ENCODE data around the gene CEBPZ.
"Not testable (repeated sequence)": the region's sequence is repeated elsewhere in the genome, so short reads cannot be mapped to it uniquely, and the experiment has no call there.

The CEBPZ gene

DNA sequence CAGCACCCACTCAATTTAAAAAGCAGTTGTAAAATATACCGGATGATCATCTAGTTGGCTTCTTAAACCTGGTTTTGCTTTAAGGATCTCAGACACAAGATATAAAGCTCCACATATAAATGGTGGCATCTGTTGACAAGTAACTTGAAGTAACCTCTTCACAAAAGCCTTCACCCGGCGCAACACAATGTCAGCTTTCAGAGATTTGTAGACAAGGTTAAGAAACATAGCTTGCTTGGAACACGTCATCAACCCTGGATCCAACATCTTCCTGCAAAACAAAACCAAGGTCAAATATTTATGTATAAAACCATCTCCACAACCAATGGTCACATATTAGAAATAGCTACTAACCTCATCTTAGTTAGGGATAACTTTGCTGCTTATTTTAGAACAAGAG lies 8.3 kb downstream of the CEBPZ start:
- no peak for DNase-seq

GRCh38 chr2:37219046-37219445 lies 12.3 kb downstream of the CEBPZ start:
- no peak for DNase-seq

DNA sequence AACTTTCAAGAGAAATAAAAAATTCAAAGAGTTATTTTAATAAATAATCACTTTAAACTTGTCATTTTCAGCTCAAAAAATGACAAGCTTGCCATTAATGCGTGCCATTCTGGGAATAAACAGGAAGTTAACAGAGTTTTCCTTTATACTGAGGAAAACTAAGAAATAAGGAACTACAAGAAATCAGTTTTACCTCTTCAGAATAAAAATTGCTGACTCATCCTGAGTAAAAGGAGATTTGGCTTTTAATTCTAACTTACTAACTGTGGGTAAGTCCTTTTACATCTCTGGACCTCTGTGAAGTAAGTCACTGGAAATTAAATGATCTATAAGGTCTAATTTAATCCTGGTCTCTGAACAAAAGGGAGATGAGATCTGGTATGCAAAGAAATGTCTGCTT lies 16.1 kb downstream of the CEBPZ start:
- DNase-seq = no peak

GRCh38 chr2:37211939-37212338 lies 19.5 kb downstream of the CEBPZ start:
- no peak for DNase-seq

- no peak for DNase-seq
Measured at GRCh38 chr2:37211212-37211611, 20.2 kb downstream of the CEBPZ start.

GRCh38 chr2:37206760-37207159 lies 24.6 kb downstream of the CEBPZ start:
- DNase-seq = not testable (repeated sequence)

DNA sequence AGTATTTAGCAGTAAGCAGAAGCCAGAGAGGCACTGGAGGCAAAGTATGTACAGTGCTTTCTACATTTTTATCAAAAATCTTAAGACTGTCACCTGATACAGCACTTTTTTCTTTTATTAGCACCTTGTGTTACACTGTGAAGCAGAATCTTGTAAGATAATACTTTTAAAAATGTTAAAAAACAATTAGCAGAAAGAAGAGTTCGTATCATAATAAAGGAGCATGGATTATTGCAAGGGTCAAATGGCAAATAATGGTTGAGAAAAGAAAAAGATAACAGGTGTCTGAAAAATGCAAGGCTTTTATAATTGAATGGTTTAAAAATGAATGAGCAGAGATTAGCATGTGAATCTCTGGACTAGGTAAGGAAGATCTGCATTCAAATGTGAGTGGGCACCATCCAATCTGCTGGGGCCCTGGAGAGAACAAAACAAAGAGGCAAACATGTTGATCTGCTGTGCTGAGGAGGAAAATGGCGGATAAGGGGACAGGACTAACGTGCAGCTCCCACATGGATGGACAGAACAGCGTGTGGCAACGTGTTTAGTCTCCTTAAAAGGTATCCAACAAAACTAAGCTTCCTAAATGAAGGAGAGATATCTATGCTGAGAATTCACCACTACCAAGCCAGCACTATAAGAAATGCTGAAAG lies 25.6 kb downstream of the CEBPZ start:
- no peak for DNase-seq

DNA sequence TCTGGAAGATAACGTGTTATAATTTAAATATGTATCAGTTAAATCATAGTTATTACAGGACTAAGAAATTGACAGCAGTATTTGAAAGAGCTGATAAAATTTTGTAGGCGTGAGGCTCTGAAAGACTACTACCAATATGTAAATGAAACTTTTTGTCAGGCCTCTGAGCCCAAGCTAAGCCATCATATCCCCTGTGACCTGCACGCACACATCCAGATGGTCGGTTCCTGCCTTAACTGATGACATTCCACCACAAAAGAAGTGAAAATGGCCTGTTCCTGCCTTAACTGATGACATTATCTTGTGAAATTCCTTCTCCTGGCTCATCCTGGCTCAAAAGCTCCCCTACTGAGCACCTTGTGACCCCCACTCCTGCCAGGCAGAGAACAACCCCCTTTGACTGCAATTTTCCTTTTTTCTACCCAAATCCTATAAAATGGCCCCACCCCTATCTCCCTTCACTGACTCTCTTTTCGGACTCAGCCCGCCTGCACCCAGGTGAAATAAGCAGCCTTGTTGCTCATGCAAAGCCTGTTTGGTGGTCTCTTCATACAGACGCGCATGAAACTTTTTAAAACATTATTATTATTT lies 26.2 kb downstream of the CEBPZ start:
- not testable (repeated sequence) for DNase-seq

DNA sequence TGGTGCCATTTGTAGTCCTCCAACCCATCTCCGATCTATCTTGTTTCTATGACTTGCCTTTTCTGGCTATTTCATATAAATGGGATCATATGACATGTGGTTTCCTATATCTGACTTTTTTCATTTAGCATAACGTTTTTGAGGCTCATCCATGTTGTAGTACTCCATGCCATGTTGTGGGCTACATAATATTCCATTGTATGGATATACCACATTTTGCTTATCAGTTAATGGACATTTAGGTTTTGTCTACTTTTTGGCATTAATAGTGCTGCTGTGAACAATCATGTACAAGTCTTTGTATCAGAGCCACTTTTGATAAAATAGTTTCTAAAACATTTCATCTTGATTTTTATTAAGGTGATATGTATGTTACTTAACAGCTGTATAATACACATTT lies 27.7 kb downstream of the CEBPZ start:
- DNase-seq = no peak

DNA sequence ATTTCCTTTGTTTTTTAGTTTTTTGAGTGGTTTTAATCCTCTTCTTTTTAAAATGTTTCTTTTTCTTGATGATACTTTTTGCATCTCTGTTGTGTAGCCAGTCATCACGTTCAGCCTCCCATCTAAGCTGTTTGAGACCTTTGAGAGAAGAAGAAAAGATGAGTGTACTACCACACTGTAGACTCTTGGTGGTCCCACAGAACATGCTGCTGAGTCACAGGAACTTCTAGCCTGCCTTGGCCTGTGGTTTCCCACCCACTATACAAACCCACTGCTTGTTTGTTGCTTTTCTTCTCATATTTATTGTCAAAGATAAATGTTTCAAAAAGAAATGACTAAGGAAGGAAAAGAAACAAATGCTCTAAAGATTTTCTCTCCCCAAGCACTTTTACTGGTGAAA lies 29.6 kb downstream of the CEBPZ start:
- DNase-seq = no peak

DNA sequence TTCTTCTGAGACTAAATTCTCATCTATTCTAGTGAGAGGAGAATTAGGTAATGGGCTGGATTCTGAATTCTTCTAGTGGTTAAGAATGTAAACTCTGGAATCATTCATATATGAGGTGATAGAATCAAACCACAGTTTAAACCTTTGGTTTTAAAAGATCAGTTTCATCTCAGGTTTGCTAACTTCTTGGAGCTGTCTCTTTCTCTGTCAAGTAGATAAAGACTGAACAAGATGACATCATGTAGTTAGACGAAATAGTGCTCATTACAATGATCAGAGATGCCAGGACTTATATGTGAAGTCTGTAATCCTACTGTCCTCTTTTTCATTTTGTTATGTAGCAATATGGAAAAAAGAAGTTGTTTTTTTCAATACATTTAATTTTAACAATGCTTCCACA lies 30.2 kb downstream of the CEBPZ start:
- no peak for DNase-seq

- DNase-seq = no peak
Measured at GRCh38 chr2:37198681-37199065, 32.7 kb downstream of the CEBPZ start.

DNA sequence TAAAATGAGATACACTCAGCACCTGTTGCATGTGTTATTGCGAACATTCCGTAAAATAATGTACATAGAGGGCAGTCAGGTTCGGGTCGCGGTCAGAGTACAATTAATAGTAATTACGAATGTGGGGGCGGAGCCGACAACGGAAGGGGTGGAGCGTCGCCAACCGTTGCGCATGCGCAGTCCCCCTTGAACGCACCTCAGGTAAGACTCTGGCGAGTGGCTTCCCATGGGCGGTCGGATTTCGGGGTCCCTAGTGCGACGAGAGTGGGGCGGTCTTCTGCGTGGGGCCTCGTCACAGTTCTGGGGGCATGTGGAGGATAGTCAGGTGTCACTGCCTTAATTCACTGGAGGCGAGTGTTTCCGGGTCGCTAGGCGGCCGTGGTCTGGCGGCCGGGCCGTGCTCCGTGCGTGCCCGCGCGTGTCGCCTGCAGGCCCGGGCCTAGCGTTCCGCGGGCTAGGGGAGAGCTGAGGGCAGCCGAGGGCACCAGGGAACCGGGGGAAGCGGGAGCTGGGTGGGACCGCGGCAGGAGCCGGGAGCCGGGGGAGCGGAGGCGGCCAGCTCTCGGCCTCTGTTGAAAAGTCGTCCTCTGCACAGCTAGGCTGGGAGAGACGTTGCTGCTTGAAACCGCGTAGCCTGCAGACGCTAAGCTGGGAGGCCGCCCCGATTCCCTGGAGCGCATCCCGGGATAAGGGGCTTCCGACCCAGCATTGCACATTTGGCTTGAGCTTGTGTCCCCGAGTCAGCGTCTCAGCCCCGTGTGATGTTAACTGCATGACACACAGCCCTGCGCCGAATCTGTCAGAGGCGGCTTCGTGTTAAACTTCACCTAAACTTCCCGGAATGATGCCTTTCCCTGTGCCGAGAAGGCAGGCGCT lies 34.8 kb downstream of the CEBPZ start, which contains the start of gene CEBPZOS:
TSS of gene CEBPZOS (plus strand) at position 177 of the 876 bp plus-strand sequence. CDS start 3,209 bp downstream, outside the sequence.
- DNase-seq = peak; percentile 87

DNA sequence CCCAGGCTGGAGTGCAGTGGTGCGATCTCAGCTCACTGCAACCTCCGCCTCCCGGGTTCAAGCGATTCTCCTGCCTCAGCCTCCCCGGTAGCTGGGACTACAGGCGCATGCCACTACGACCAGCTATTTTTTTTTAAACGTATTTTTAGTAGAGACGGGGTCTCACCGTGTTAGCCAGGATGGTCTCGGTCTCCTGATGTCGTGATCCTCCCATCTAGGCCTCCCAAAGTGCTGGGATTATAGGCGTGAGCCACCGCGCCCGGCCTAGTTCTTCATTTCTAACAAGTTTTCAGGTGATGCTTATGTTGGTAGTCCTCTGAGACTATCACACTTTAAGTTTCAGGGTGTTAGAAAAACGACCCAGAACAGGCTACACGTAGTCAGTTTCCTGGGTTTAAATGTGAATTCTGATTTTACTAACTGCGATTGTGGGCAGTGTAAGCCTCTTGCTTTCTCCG lies 35.5 kb downstream of the CEBPZ start:
- not testable (repeated sequence) for DNase-seq

DNA sequence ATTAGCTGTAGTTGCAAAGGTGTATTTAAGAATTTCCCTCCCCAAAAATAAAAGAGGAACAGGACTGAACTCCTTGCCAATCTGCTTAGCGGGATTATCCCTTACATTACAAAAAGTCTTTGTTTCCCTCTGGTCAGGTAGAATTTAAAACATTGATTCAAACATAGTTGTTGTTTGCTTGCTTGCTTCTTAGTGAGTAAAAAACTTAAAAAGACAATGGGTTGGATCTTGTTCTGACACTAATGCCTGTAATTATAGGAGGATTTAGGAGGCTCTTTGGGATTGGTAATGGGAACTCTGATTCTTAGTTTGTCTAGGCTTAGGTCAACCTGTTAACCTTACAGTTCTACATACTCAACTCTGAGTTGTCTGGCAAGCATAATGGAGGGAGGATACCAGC lies 38.8 kb downstream of the CEBPZ start:
- no peak for DNase-seq

- DNase-seq = no peak
Measured at GRCh38 chr2:37191747-37192146, 39.6 kb downstream of the CEBPZ start.

DNA sequence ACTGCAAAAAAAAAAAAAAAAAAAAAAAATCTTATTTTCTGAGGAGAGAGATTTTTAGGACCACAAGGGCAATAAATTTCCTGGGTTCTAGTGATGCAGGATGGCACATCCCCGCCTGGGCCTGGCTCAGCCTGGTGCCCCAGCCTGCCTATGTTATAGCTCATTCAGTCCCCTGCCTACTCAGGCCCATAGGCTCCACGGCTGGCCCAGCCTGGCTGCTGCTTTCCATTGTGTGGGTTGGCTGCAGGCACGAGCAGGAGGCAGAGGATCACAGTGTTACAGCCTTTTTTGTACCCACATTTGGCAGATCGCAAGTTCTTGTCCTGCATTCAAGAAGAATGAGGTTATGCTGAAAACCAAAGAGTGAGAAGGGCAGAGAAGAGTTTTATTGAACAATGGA lies 40.1 kb downstream of the CEBPZ start:
- no peak for DNase-seq

DNA sequence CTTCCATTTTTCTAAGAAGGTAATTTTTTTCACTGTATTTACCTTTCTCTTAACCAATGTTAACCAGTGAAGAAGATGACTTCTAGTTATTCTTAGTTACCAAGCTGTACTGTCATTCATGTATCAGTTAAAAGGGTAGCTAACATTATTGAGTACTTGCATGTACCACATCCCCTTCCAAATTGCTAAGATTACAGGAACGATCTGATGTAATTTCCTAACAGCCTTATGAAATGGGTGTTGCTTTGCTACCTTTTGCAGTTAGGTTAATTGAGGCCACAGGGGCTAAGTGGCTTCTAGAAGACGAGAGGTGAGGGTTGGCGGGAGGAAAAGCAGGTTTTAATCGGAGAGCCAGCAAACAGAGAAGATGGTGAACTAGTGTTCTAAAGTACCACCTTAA lies 41.1 kb downstream of the CEBPZ start:
- no peak for DNase-seq

- no peak for DNase-seq
Measured at GRCh38 chr2:37189452-37190153, 41.8 kb downstream of the CEBPZ start.

DNA sequence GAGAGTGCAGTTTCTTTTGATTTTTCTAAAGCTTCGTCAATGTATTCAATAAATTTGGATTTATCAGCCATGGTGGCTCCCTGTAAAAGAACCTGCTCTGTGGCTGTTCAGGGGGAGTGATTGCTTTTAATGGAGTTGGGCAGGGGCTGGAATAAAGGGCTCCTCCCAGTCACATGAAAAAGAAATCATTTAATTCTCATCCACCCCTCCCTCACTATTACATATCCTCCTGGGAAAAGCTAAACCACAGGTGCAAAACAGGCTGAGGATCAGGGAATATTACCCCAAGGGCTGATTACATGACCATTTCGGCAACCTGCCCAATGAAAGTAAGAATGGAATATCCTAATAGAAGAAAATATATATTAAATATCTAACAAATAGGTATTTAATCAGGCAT lies 42.8 kb downstream of the CEBPZ start, which contains the start of gene SULT6B1:
TSS of gene SULT6B1 (minus strand) at position 101 of the 400 bp plus-strand sequence. CDS start at position 71, 30 bp downstream.
- DNase-seq = no peak

GRCh38 chr2:37181726-37182684 lies 49.4 kb downstream of the CEBPZ start:
- no peak for DNase-seq

- DNase-seq = no peak
Measured at GRCh38 chr2:37180640-37181039, 50.8 kb downstream of the CEBPZ start.

All from activated CD4-positive, alpha-beta T cell treated with anti-CD3 and anti-CD28 coated beads for 1 hour (primary cell).